ENCODE results near the gene DOK5.

DOK5 gene

GRCh38 chr20:54555150-54555549 lies 79.8 kb downstream of the DOK5 start:
- no peak overlapping the region for H3K4me3 ChIP-seq (ENCODE audit: low read depth, low read length)

GRCh38 chr20:54556406-54556805 lies 81.0 kb downstream of the DOK5 start:
- no peak overlapping the region for H3K4me3 ChIP-seq (ENCODE audit: low read depth, low read length)

GRCh38 chr20:54557806-54558590 lies 82.6 kb downstream of the DOK5 start:
- no peak overlapping the region for H3K4me3 ChIP-seq (ENCODE audit: low read depth, low read length)

- H3K4me3 ChIP-seq (ENCODE audit: low read depth, low read length), result no peak overlapping the region
Observed at GRCh38 chr20:54559890-54560289, 84.5 kb downstream of the DOK5 start.

GRCh38 chr20:54560357-54560756 lies 85.0 kb downstream of the DOK5 start:
- no peak overlapping the region for H3K4me3 ChIP-seq (ENCODE audit: low read depth, low read length)

- no peak overlapping the region for H3K4me3 ChIP-seq (ENCODE audit: low read depth, low read length)
Observed at GRCh38 chr20:54565255-54565654, 89.9 kb downstream of the DOK5 start.

- no peak overlapping the region for H3K4me3 ChIP-seq (ENCODE audit: low read depth, low read length)
Observed at GRCh38 chr20:54566031-54566688, 90.8 kb downstream of the DOK5 start.

GRCh38 chr20:54570561-54570960 lies 95.2 kb downstream of the DOK5 start:
- no peak overlapping the region for H3K4me3 ChIP-seq (ENCODE audit: low read depth, low read length)

- H3K4me3 ChIP-seq (ENCODE audit: low read depth, low read length), result no peak overlapping the region
Observed at GRCh38 chr20:54572665-54573435, 97.5 kb downstream of the DOK5 start.

- H3K4me3 ChIP-seq (ENCODE audit: low read depth, low read length), result no peak overlapping the region
Observed at GRCh38 chr20:54573838-54574237, 98.4 kb downstream of the DOK5 start.

GRCh38 chr20:54576518-54576917 lies 101.1 kb downstream of the DOK5 start:
- H3K4me3 ChIP-seq (ENCODE audit: low read depth, low read length), result no peak overlapping the region

GRCh38 chr20:54577637-54578036 lies 102.2 kb downstream of the DOK5 start:
- H3K4me3 ChIP-seq (ENCODE audit: low read depth, low read length), result no peak overlapping the region

GRCh38 chr20:54585217-54585616 lies 109.8 kb downstream of the DOK5 start:
- H3K4me3 ChIP-seq (ENCODE audit: low read depth, low read length), result no peak overlapping the region

GRCh38 chr20:54587408-54587807 lies 112.0 kb downstream of the DOK5 start:
- H3K4me3 ChIP-seq (ENCODE audit: low read depth, low read length), result no peak overlapping the region

- H3K4me3 ChIP-seq (ENCODE audit: low read depth, low read length), result no peak overlapping the region
Observed at GRCh38 chr20:54589402-54590030, 114.1 kb downstream of the DOK5 start.

- H3K4me3 ChIP-seq (ENCODE audit: low read depth, low read length), result no peak overlapping the region
Observed at GRCh38 chr20:54590856-54591255, 115.5 kb downstream of the DOK5 start.

GRCh38 chr20:54596651-54597050 lies 121.3 kb downstream of the DOK5 start:
- no peak overlapping the region for H3K4me3 ChIP-seq (ENCODE audit: low read depth, low read length)

- H3K4me3 ChIP-seq (ENCODE audit: low read depth, low read length), result no peak overlapping the region
Observed at GRCh38 chr20:54598352-54598751, 123.0 kb downstream of the DOK5 start.

- H3K4me3 ChIP-seq (ENCODE audit: low read depth, low read length), result no peak overlapping the region
Observed at GRCh38 chr20:54600634-54601033, 125.2 kb downstream of the DOK5 start.

- no peak overlapping the region for H3K4me3 ChIP-seq (ENCODE audit: low read depth, low read length)
Observed at GRCh38 chr20:54601831-54602515, 126.6 kb downstream of the DOK5 start.

GRCh38 chr20:54605319-54605718 lies 129.9 kb downstream of the DOK5 start:
- no peak overlapping the region for H3K4me3 ChIP-seq (ENCODE audit: low read depth, low read length)

Data from iPS-11a (cell line).